Left kidney (tissue), 2 donors: ENCODE measurements around the gene C22orf15. TPM values are rescaled to one million over a fixed set of nuclear protein-coding genes. Genes with fewer than 3 reads are reported as not detected.

Experiments
- DNase-seq: peaks from one replicate; pipeline ENCODE4 v3.0.0-alpha.2; 2013
- polyA plus RNA-seq: library from polyadenylated mRNA; unstranded; fragments of 120-200 nt; gene quantifications from one replicate; pipeline ENCODE4 v1.2.1, GENCODE V29; 2013; ENCODE audit not compliant: insufficient read length

The C22orf15 gene
- polyA plus RNA-seq, 1 donor, result 2.7 TPM

- no peak for DNase-seq
These were observed 10.8 kb downstream of the C22orf15 start for GRCh38 chr22:23773483-23774113.

- DNase-seq, result no peak
These were observed 11.5 kb downstream of the C22orf15 start for GRCh38 chr22:23774114-23774921.

- no peak for DNase-seq
These were observed 12.2 kb downstream of the C22orf15 start for GRCh38 chr22:23774922-23775436.

- no peak for DNase-seq
These were observed 13.1 kb downstream of the C22orf15 start for GRCh38 chr22:23775779-23776375.

- DNase-seq, result no peak
These were observed 15.2 kb downstream of the C22orf15 start for GRCh38 chr22:23777776-23778576.

GRCh38 chr22:23778577-23778900, 15.7 kb downstream of the C22orf15 start:
- DNase-seq, result no peak

- no peak for DNase-seq
These were observed 16.3 kb downstream of the C22orf15 start for GRCh38 chr22:23779083-23779482.

GRCh38 chr22:23779731-23780130, 16.9 kb downstream of the C22orf15 start:
- DNase-seq, result no peak

- DNase-seq, result no peak
These were observed 17.5 kb downstream of the C22orf15 start for GRCh38 chr22:23780146-23780748.

DNA sequence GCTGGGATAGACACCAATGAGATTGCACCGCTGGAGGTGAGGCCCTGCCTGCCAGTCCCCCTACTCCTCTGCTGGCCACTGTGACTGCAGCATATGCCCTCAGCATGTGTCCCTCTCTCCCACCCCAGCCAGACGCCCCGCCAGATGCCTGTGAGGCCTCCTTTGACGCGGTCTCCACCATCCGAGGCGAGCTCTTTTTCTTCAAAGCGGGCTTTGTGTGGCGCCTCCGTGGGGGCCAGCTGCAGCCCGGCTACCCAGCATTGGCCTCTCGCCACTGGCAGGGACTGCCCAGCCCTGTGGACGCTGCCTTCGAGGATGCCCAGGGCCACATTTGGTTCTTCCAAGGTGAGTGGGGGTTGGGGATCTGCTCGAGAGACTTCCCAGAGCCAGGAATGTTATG, 18.3 kb downstream of the C22orf15 start:
- DNase-seq, result no peak

DNA sequence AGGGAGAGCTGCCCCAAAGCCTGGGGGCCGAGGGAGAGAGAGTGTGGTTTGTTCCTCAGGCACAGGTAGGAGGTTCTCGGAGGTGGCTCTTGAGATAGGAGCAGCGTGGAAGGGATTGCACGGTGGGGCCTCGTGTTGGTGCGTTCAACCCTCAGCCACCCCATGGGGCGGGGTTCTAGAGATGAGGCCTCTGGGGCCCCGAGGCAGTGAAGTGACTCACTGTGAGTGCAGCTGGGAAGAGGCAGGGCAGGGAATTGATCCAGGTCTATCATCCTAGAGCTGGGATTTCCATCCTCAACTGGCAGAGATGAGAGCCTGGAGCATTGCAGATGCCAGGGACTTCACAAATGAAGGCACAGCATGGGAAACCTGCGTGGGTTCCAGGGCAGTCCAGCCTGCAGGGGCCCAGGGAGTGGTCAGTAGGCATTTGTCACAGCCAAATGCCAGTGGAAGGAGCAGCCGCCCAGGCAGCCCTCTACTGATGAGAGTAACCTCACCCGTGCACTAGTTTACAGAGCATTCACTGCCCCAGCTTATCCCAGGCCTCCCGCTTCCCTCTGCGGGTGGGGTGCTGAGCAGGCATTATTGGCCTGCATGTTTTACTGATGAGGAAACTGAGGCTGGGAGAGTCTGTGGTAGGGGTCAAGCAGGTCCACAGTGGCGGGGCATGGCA, 18.9 kb downstream of the C22orf15 start:
- DNase-seq, result no peak

- DNase-seq, result no peak
These were observed 19.5 kb downstream of the C22orf15 start for GRCh38 chr22:23782252-23782651.

- DNase-seq, result no peak
These were observed 19.9 kb downstream of the C22orf15 start for GRCh38 chr22:23782703-23783102.

DNA sequence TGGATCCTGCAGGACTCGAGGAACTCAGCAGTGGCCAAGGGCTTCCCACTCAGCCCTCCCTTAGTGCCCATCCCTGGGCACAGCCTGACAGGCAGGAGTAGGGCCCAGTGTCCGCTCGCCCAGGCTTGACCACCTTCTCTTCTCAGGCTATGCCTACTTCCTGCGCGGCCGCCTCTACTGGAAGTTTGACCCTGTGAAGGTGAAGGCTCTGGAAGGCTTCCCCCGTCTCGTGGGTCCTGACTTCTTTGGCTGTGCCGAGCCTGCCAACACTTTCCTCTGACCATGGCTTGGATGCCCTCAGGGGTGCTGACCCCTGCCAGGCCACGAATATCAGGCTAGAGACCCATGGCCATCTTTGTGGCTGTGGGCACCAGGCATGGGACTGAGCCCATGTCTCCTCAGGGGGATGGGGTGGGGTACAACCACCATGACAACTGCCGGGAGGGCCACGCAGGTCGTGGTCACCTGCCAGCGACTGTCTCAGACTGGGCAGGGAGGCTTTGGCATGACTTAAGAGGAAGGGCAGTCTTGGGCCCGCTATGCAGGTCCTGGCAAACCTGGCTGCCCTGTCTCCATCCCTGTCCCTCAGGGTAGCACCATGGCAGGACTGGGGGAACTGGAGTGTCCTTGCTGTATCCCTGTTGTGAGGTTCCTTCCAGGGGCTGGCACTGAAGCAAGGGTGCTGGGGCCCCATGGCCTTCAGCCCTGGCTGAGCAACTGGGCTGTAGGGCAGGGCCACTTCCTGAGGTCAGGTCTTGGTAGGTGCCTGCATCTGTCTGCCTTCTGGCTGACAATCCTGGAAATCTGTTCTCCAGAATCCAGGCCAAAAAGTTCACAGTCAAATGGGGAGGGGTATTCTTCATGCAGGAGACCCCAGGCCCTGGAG, 20.7 kb downstream of the C22orf15 start:
- DNase-seq, result no peak

GRCh38 chr22:23784215-23784732, 21.5 kb downstream of the C22orf15 start:
- DNase-seq, result no peak

DNA sequence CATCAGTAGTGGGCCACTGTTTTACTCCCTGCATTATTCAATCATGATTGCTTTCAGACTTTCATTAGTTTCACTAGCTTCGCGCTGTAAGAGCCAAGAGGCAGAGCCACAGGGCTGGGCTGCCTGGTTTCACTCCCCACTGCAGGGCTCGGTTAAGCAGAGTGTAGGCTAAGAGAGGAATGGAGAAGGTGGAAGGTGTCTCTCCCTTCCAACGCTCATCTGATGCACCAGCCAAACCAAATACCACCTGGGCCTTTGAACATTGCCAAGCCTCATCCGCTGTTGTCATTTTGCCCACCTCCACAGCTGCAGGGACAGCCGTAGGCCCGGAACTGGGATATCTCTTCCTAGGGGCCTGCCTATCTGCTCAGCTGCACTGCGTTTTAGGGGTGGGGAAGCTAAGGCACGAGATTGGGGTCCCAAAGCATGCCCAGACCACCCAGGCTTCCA, 23.5 kb downstream of the C22orf15 start:
- no peak for DNase-seq

GRCh38 chr22:23786752-23787599, 24.2 kb downstream of the C22orf15 start, which contains the start of gene SMARCB1:
Gene SMARCB1, plus strand, starts transcription at chr22:23786966. Its CDS starts 204 bp downstream, at chr22:23787170.
- peak; percentile 92 for DNase-seq

DNA sequence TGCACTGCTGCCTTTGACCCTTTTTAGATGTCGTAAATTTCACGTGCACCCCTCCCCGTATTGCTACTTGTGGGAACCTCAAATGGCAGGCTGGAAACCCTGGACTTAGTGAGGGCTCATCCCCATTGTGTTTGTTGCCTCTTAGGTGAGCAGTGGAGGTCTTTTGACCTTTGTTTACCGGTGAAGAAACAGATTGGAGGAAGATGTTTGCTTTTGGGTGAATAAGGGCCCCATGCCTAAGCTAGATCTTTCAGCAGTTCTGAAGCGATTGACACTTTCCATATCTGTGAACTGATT, 24.8 kb downstream of the C22orf15 start:
- DNase-seq, result no peak

DNA sequence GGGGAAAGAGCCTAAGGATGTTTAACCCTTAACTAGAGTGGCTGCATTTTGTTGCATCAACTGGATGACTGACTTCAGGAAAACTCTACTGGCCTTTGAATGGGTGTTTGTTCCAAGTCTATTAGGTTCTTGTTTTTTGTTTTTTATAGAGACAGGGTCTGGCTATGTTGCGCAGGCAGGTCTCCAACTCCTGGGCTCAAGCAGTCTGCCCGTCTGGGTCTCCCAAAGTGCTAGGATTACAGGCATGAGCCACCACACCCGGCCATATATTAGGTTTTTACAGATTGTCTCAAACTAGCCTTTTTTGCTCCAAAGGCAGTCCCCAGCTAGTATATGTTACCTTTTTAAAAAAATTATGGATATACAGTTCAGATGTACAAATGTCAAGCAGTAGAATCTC, 25.1 kb downstream of the C22orf15 start:
- DNase-seq, result no peak
